ENCODE data around the gene GMPS. TPM values are rescaled to one million over a fixed set of nuclear protein-coding genes. Genes with fewer than 3 reads are reported as not detected.

Gene GMPS
- total RNA-seq, 3 donors from 2014 or later: 20.2 to 44.7 (median 35.4) TPM

DNA sequence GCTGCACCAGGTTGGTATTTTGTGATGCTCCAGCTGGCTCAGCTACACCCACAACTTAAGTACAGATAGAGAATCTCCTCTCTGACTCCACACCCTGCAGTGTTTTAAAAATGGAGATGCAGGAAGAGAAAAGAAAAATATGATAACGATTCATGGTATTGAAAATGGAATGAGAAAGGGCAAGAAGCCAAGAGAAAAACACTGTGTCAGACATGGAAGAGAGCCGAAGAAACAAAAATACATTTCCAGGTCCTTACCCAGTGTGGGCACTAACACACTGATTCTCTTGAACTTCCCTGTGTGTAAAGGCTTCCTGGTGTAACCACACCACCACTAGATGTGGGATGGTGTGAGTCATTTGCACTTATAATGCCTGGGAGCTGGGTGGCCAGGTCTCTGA is 93.1 kb downstream of the GMPS start:
- intact Hi-C loops (cut with DNase I, micrococcal nuclease): no loop called here
- ATAC-seq: no peak

DNA sequence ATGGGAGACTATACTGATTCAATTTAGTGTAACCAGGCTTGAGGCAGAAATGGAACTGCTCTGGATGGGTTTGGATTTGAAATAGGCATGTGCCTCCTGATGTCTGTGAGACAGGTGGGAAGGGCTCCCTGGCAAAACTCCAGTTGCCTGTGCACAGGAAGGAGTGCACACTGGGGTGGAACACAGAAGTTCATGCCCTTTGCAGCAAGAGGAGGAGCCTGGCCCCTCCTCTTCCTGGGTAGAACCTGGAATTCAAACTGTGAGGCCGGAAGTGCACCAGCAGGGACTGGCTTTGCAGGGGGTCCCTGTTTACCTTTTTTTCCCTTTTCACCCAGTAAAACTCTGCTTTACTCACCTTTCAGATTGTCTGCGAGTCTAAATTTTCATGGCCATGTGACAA is 99.9 kb downstream of the GMPS start:
- DNase-seq (no peak), ATAC-seq (no peak)
- intact Hi-C loops (cut with DNase I, micrococcal nuclease): no loop called here
- no peaks in the 10 kb centered on the region for H3K9me3 ChIP-seq
- H3K36me3 ChIP-seq (ENCODE audit: low read depth): no peaks in the 10 kb centered on the region
- H3K4me1 ChIP-seq (ENCODE audit: low read depth): no peaks in the 10 kb centered on the region
- no peak overlapping the region for H3K4me3 ChIP-seq
- TF ChIP-seq, protein P1, sequence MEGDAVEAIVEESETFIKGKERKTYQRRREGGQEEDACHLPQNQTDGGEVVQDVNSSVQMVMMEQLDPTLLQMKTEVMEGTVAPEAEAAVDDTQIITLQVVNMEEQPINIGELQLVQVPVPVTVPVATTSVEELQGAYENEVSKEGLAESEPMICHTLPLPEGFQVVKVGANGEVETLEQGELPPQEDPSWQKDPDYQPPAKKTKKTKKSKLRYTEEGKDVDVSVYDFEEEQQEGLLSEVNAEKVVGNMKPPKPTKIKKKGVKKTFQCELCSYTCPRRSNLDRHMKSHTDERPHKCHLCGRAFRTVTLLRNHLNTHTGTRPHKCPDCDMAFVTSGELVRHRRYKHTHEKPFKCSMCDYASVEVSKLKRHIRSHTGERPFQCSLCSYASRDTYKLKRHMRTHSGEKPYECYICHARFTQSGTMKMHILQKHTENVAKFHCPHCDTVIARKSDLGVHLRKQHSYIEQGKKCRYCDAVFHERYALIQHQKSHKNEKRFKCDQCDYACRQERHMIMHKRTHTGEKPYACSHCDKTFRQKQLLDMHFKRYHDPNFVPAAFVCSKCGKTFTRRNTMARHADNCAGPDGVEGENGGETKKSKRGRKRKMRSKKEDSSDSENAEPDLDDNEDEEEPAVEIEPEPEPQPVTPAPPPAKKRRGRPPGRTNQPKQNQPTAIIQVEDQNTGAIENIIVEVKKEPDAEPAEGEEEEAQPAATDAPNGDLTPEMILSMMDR (IDR thresholded peaks at IDR 0.05): no peak

More for the DNA sequence above, 93.1 kb downstream of the GMPS start:
- TF ChIP-seq, protein P1 (IDR thresholded peaks at IDR 0.05): no peak
- no peak overlapping the region for H3K4me3 ChIP-seq
- no peak for DNase-seq
- no peaks in the 10 kb centered on the region for H3K36me3 ChIP-seq (ENCODE audit: low read depth)
- no peaks in the 10 kb centered on the region for H3K4me1 ChIP-seq (ENCODE audit: low read depth)
- H3K9me3 ChIP-seq: no peaks in the 10 kb centered on the region

DNA sequence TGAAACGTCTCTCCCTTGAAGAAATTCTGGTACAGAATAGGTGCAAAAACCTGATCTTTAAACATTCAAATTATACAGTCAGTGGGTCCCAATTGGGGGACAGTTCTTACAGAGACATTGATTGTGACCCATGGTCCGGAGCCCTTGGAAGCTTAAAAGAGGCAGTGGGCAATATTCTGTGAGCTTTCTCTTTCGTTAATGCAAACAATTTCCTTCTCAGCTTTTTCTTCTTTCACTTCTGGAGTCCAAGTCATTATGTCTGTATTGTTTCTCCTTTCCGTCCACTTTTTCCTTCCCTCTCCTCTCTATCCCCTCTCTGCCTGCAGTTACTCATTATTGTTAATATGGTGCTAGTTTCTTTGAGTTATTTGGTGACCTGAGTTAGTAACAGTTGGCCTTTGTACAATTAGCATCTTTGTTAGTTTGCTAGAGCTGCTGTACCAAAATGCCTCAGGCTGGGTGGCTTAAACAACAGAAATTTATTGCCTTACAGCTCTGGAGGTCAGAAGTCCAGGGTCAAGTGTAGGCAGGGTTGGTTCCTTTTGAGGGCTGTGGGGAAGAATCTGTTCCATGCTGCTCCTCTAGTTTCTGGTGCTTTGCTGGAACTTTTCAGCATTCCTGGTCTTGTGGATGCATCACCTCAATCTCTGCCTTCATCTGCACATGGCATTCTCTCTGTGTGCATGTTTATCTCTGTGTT is 102.6 kb downstream of the GMPS start:
- Histone ChIP-seq H3K4me3 (no peak overlapping the region), H3K9me3 (no peaks in the 10 kb centered on the region), H3K36me3 (ENCODE audit: low read depth) (no peaks in the 10 kb centered on the region), H3K4me1 (ENCODE audit: low read depth) (no peaks in the 10 kb centered on the region)
- intact Hi-C loops (cut with DNase I, micrococcal nuclease): no loop called here
- TF ChIP-seq, protein P1 (IDR thresholded peaks at IDR 0.05): no peak
- DNase-seq: no peak
- ATAC-seq: peak; percentile 31

DNA sequence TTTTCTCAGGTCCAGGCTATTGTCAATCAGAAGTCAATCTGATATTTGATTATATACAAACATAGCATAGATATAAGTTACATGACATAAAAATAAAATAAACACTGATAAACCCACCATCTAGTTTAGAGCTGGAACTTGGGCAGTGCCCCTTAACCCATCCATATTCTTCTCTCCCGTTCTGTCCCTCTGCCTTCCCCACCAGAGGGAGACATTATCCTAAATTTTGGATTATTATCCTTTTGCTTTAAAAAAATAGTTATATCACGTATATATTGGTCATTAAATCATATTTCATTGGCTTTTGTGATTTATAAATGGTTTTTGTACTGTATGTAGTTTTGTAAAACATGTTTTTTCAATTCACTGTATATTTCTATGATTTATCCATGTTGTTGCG is 107.9 kb downstream of the GMPS start:
- no peak for ATAC-seq
- no peak for DNase-seq
- Histone ChIP-seq H3K4me3 (no peak overlapping the region), H3K36me3 (ENCODE audit: low read depth) (no peaks in the 10 kb centered on the region), H3K9me3 (no peaks in the 10 kb centered on the region), H3K4me1 (ENCODE audit: low read depth) (no peaks in the 10 kb centered on the region)
- TF ChIP-seq, protein P1 (IDR thresholded peaks at IDR 0.05): no peak
- intact Hi-C loops (cut with DNase I, micrococcal nuclease): no loop called here

DNA sequence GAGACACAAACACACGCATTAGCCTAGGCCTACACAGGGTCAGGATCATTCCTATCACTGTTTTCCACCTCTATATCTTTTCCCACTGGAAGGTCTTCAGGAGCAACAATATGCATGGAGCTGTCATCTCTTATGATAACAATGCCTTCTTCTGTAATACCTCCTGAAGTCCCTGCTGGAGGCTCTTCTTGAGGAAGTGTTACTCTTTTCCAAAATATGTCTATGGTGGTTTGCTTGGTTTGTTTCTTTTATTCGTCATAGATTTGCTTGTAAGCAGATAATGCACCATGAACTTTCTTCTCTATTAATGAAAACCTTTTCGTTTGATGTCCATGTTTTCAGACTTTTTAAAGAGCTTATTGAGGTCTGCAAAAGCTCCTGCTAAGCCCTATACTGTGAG is 109.3 kb downstream of the GMPS start:
- Histone ChIP-seq H3K36me3 (ENCODE audit: low read depth) (no peaks in the 10 kb centered on the region), H3K4me1 (ENCODE audit: low read depth) (no peaks in the 10 kb centered on the region), H3K4me3 (no peak overlapping the region), H3K9me3 (no peaks in the 10 kb centered on the region)
- TF ChIP-seq, protein P1 (IDR thresholded peaks at IDR 0.05): no peak
- DNase-seq: no peak
- intact Hi-C loops (cut with DNase I, micrococcal nuclease): no loop called here
- no peak for ATAC-seq

DNA sequence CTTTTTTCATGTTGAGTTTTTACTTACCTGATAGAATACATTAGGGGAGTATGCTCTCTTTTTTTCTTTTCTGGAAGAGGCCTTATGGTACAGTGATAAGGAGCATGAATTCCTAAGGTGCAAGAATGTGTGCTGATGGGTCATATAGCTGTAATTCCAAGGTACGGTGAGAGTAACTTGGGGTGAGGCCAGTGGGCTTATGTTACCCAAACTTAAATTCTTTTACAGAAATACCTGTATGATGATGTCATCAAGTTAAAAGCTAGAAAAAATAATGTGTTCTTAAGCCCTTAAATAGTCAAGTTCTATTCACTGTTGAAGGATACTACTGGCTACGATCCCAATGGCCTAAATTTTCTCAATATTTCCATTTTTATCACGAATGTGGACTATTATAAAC is 111.2 kb downstream of the GMPS start:
- Histone ChIP-seq H3K4me3 (no peak overlapping the region), H3K36me3 (ENCODE audit: low read depth) (no peaks in the 10 kb centered on the region), H3K9me3 (no peaks in the 10 kb centered on the region), H3K4me1 (ENCODE audit: low read depth) (no peaks in the 10 kb centered on the region)
- DNase-seq: no peak
- TF ChIP-seq, protein P1 (IDR thresholded peaks at IDR 0.05): no peak
- intact Hi-C loops (cut with DNase I, micrococcal nuclease): no loop called here
- ATAC-seq: no peak
